DMS 273 (cell line): Measurements from ENCODE around the gene STH.

ENCODE experiments used
- DNase-seq: peaks from one replicate; lab custom pipeline; 2025; ENCODE audit not compliant: unreplicated experiment; lab: John Stamatoyannopoulos, UW

The STH gene

GRCh38 chr17:45966606-45967280 lies 32.3 kb upstream of the STH start:
- DNase-seq = no peak

GRCh38 chr17:45967378-45967777 lies 31.7 kb upstream of the STH start:
- DNase-seq = no peak

- DNase-seq = no peak
Measured at GRCh38 chr17:45968732-45969131, 30.3 kb upstream of the STH start.

DNA sequence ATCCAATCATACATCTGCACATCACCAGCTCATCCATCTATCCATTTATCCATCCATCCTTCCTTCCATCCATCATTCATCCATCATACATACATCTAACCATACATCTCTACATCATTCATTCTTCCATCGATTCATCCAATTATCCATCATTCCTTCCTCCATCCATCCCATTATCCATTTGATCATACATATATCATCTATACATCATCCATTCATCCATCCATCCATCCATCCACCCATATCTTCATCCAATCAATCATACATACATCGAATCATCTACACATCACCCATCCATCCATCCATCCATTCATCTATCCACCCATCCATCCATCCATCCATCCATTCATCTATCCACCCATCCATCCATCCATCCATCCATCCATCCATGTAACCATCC lies 29.3 kb upstream of the STH start:
- DNase-seq = no peak

- DNase-seq = no peak
Measured at GRCh38 chr17:45970659-45971058, 28.4 kb upstream of the STH start.

- no peak for DNase-seq
Measured at GRCh38 chr17:45971698-45972141, 27.3 kb upstream of the STH start.

DNA sequence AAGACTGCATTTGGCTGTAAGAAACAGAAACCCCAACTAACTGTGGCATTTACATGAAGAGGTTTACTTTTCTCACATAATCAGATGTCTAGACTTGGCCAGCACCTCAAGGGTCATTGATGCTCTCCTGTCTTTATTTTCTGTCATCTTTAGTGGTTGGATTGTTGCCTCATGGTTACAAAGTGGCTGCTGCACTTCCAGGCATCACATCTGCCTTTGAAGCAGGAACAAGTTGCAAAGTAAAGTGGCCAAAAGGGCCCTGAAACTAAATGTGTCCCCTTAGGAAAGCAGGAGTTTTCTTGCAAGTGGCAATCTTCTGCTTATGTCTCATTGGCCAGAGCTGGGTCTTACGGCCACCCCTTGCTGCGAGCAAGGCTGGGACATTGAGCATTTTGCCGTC lies 26.5 kb upstream of the STH start:
- DNase-seq = no peak

DNA sequence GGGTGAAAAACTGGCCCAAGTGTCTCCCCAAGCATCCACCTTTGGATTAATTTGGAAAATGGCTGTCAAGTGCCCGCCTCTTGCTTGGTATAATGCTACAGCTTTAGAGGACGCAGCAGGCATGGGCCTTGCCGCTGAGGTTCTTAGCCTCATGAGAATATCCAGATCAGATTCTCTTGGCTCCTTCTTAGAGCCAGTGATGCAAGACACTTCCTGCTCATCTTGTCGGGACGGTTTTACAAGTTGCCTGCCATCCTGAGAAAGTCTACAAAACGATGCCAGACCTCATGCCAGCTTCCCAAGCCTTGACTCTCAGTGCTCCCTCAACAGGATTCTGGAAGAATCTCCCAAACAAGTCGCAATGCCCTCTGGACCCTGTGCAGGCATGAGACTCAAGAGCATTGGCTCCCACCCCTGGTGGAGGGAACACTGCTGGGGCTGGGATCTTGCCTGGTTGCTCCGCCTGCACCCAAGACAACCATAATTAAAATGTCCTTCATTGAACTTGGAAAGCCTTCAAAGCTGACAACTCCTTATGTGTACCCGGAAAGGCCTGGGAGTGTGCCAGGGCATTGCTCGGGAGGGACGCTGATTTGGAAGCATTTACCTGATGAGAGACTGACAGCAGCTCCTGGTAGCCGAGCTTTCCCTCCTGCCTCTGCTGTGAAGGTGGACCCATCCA lies 25.8 kb upstream of the STH start:
- no peak for DNase-seq

DNA sequence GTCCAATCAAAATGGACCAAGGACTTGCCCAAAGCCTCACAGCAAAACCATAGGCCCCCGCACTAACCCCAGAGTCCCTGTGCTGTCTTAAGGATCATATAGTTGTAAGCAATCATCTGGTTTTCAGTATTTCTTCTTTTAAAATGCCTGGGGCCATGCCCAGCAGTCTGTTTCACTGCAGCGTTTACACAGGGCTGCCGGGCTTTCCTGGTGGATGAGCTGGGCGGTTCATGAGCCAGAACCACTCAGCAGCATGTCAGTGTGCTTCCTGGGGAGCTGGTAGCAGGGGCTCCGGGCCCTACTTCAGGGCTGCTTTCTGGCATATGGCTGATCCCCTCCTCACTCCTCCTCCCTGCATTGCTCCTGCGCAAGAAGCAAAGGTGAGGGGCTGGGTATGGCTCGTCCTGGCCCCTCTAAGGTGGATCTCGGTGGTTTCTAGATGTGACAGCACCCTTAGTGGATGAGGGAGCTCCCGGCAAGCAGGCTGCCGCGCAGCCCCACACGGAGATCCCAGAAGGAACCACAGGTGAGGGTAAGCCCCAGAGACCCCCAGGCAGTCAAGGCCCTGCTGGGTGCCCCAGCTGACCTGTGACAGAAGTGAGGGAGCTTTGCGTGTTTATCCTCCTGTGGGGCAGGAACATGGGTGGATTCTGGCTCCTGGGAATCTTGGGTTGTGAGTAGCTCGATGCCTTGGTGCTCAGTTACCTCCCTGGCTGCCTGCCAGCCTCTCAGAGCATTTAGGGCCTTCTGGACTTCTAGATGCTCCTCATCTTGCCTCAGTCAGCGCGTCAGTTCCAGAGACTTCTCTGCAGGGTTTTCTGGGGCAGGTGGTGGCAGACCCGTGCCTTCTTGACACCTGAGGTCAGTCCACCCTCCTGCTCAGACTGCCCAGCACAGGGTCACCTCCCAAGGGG lies 24.8 kb upstream of the STH start:
- peak; percentile 34 for DNase-seq

DNA sequence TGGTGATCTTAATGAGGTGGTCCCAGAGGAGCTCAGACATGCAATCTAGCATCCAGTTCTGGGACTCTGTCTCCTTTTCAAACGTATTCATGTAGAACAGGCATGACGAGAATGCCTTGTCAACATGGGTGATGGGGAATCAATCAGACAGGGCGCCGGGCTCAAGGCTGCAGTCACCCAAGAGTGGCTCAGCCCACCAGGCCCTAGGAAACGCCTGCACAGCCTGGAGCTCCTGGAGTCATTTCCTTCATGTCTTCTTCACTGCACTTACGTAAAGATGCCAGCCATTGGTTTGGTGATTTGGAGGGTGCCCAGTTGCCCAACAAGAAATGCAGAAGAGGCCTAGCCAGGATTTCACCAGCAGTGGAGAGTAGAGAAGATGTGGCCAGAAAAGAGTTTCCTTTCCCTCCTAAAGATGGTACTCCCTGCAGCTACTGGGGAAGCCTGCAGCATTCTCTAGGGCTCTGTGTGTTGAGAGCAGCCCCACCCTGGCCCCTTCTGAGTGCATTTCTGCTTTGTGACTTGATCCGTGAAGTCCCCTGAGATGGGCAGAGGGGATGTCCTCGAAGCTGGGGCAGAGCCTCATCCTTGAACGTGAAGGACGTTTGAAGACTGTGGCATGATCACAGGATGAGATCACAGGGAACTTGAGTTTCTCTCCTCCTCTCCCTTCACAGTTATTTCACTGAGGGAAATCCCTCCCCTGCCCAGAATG lies 24.0 kb upstream of the STH start:
- DNase-seq = no peak

DNA sequence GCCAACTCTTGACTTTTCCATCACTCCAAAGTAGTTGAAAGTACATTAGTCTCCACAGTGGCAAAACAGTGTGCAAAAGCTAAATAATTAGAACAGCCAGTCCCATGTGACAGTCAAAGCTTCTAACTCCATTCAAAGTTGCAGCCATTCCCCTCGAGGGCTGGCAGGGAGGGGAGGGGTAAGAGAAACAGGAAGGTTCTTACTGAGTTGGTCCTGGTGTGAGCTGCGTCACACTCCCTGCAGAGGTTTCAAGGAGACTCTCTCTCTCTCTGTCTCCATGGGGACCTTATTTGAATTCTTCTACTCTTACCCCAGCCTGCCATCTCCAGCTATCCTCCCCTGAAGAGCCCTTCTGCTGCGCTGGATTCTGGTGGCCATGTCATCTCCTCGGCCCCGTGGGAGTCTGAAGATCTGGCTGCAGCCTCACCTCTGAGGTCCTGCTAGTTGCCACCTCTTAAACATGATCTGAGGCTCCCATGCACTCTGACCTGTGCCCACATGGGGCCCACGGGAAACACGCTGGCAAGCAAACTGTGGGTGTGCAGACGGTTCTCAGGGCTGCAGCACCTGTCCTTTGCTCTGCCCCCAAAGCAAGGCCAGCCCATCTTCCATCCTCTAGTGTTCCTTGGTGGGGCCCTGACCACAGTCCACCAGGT lies 23.3 kb upstream of the STH start:
- DNase-seq = no peak

DNA sequence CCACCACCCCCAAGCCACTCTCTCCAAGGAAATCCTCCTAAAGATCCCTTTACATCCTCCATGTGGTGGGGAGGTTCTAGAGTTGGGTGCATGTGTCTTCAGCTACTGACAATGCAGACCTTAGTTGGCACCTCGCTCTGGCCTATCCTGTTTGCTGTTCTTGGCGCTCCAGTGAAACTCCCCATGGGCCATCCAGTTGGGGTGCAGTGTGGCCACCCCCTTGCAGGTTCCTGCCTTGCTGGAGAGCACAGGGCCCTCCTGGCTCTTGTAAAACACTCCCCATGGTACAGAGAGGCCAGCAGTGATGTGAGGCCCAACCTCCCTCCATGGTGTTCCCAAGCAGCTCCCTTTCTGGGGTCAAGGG lies 22.7 kb upstream of the STH start:
- no peak for DNase-seq

GRCh38 chr17:45976755-45977505 lies 22.1 kb upstream of the STH start:
- DNase-seq = no peak

DNA sequence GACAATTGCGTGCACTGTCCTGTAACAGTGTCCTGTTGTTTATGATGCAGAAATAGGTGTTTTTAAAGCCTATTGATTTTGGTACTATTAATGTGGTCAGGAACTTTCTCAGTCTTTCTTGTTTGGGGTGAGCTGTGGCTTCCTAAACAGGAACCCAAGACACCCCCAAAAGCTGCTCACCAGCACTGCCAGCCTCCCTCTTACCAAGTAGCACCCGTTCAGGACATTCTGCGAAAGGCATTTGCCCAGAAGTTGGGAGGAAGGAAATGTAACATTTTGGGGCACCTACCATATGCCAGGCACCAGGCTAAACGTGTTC lies 21.6 kb upstream of the STH start:
- DNase-seq = no peak

DNA sequence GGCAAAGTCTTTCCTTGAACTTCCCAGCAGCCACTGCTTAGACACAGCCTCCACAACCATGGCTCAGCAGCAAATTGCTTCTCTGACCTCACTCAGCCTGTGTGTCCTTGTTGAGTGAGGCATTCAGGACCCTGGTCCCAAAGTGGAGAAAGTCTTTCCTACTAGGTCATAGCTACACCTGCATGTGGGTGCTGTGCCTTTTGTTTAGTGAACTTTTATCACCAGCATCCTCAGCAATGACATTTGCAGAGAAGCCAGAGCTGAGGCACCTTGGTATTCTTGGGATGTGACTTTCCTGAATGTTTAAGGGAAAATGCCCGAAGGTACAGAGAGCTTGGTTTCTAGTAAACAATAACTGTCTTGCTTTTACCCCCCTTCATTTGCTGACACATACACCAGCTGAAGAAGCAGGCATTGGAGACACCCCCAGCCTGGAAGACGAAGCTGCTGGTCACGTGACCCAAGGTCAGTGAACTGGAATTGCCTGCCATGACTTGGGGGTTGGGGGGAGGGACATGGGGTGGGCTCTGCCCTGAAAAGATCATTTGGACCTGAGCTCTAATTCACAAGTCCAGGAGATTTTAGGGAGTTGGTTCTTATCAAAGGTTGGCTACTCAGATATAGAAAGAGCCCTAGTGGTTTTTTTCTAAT lies 20.9 kb upstream of the STH start:
- no peak for DNase-seq

DNA sequence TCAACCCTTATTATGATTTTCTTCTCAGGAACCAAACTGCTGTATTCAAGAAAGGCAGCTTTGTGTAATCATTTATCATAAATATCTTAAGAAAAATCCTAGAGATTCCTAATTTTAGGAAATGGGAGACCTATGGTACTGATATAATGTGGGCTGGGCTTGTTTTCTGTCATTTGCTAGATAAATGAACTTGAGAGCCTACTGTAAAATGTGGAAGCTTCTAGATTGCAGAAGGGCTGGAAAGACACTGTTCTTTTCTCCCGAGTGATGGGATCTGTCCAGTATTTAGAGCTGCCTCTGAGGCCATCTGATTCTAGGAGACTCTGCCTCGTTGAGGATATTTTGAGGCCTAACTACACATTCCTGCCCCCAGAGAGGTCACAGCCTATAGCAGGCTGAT lies 19.9 kb upstream of the STH start:
- DNase-seq = no peak

- no peak for DNase-seq
Measured at GRCh38 chr17:45980855-45981254, 18.2 kb upstream of the STH start.

- DNase-seq = no peak
Measured at GRCh38 chr17:45981306-45981705, 17.7 kb upstream of the STH start.

- no peak for DNase-seq
Measured at GRCh38 chr17:45982791-45983613, 16.0 kb upstream of the STH start.
